Omental fat pad (tissue), 4 donors: ENCODE data around the gene GLTP. TPM values are rescaled to one million over a fixed set of nuclear protein-coding genes. Genes with fewer than 3 reads are reported as not detected.
A peak's percentile ranks its signal among the peaks of the same experiment; 100 is the strongest.
"Not testable (repeated sequence)": the region's sequence is repeated elsewhere in the genome, so short reads cannot be mapped to it uniquely, and the experiment has no call there.

Experiments used
- ATAC-seq: fragments of 150-250 bp; one replicate; pipeline ENCODE4 v1.9.1; 2016; ENCODE audit warnings: mild to moderate bottlenecking, moderate library complexity; ENCODE audit not compliant: low FRiP score
- DNase-seq: peaks from one replicate; pipeline ENCODE4 v3.0.0-alpha.2; 2019; ENCODE audit warnings: low spot score
- CTCF ChIP-seq, 3 donors: fragments of 450-650 bp; IDR thresholded peaks; one replicate each; pipeline ENCODE4 v1.5.1; 2016 to 2017; ENCODE audit warnings: antibody characterized with exemption in 3 of 3, mild to moderate bottlenecking in 3 of 3, moderate library complexity in 2 of 3
- total RNA-seq, 4 donors: library from RNA; depleted of rRNA; stranded (reverse); fragments of >200 nt; gene quantifications; one replicate each; pipeline ENCODE4 v1.1.0, GENCODE V29; 2016

Gene GLTP
- total RNA-seq, 4 donors from 2014 or later: 28.5 to 42.7 (median 36.5) TPM

- ATAC-seq (no peak), DNase-seq (no peak)
- TF ChIP-seq CTCF (IDR thresholded peaks at IDR 0.05): no peak
Observed at GRCh38 chr12:109893261-109893995, 13.1 kb upstream of the GLTP start.

- no peak for DNase-seq
- ATAC-seq: no peak
- no peak for TF ChIP-seq CTCF (IDR thresholded peaks at IDR 0.05)
Observed at GRCh38 chr12:109892748-109893147, 12.4 kb upstream of the GLTP start.

GRCh38 chr12:109892165-109892715 lies 11.9 kb upstream of the GLTP start:
- ATAC-seq (no peak), DNase-seq (no peak)
- TF ChIP-seq CTCF (IDR thresholded peaks at IDR 0.05): no peak

- ATAC-seq, DNase-seq: not testable (repeated sequence)
Observed at GRCh38 chr12:109891731-109892130, 11.4 kb upstream of the GLTP start.

- ATAC-seq: no peak
- no peak for DNase-seq
- no peak for TF ChIP-seq CTCF (IDR thresholded peaks at IDR 0.05)
Observed at GRCh38 chr12:109890620-109891170, 10.4 kb upstream of the GLTP start.

- DNase-seq: no peak
- TF ChIP-seq CTCF (IDR thresholded peaks at IDR 0.05): no peak
- peak; percentile 92 for ATAC-seq
Observed at GRCh38 chr12:109888179-109889020, 8.1 kb upstream of the GLTP start.

- no peak for TF ChIP-seq CTCF (IDR thresholded peaks at IDR 0.05)
- ATAC-seq (no peak), DNase-seq (no peak)
Observed at GRCh38 chr12:109885616-109886015, 5.3 kb upstream of the GLTP start.
